Tibial artery (tissue), 4 donors: ENCODE measurements around the gene EGFLAM.

Experiments
- DNase-seq, 2 donors: peaks; one replicate each; pipeline ENCODE4 v3.0.0-alpha.2; 2019
- H3K27ac ChIP-seq, 2 donors: fragments of 200-600 bp; sonication (generic) in 1 of 2; 1 replicate in 1 of 2; 2 replicates in 1 of 2; pipeline ENCODE4 v1.5.1; 2018 to 2019; ENCODE audit warnings: mild to moderate bottlenecking in 1 of 2
- H3K27me3 ChIP-seq, 2 donors: fragments of 200-600 bp; sonication (generic) in 1 of 2; one replicate each; pipeline versions ENCODE4 v1.5.1 to v1.6.0; 2016 to 2019
- H3K36me3 ChIP-seq, 3 donors: fragments of 200-600 bp; sonication (generic) in 2 of 3; one replicate each; pipeline ENCODE4 v1.5.1; 2016 to 2019; ENCODE audit warnings: mild to moderate bottlenecking in 2 of 3
- H3K4me1 ChIP-seq, 4 donors: fragments of 200-600 bp; sonication (generic) in 2 of 4; 1 replicate in 3 of 4; 2 replicates in 1 of 4; pipeline ENCODE4 v1.5.1; 2016 to 2019
- H3K4me3 ChIP-seq, 2 donors: fragments of 200-600 bp; sonication (generic) in 1 of 2; 1 replicate in 1 of 2; 2 replicates in 1 of 2; pipeline ENCODE4 v1.5.1; 2018 to 2019; ENCODE audit warnings: mild to moderate bottlenecking in 2 of 2
- H3K9me3 ChIP-seq, 3 donors: fragments of 200-600 bp; sonication (generic) in 1 of 3; one replicate each; pipeline ENCODE4 v1.5.1; 2016 to 2019
- intact Hi-C: fragments of 100-400 bp; cut with DNase I; formaldehyde crosslinking; loops from one replicate; pipeline ENCODE4 v1.15.0; 2023; ENCODE audit warnings: low total_unique reads
- TF ChIP-seq, protein P1 (sequence below), 2 experiments: fragments of 200-600 bp in 1 of 2; fragments of 450-650 bp in 1 of 2; IDR thresholded peaks; one replicate each; pipeline ENCODE4 v1.5.1; 2017 to 2019; ENCODE audit warnings: antibody characterized with exemption in 2 of 2, mild to moderate bottlenecking in 1 of 2, moderate library complexity in 1 of 2

Gene EGFLAM

DNA sequence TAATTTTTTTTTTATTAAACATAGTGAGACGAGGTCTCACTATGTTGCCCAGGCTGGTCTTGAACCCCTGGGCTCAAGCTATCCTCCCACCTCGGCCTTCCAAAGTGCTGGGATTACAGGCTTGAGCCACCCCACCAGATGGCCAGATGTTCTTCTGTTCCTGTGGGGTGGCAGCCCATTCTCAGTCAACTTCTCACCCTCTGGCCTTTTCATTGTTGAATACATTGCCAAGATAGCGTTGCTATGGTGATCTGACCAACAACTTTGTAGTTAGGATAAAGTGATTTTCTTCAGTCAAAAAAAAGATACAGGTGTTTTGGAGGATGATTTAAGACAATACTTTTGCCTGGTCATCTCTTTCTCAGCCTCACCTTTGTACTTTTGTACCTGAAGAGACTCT, 109.1 kb downstream of the EGFLAM start:
- intact Hi-C loops, result no loop called here
- DNase-seq, result no peak
- Histone ChIP-seq H3K4me1 (no peaks in the 10 kb centered on the region), H3K9me3 (no peaks in the 10 kb centered on the region), H3K4me3 (no peak overlapping the region), H3K27me3 (no peaks in the 10 kb centered on the region), H3K36me3 (no peaks in the 10 kb centered on the region), H3K27ac (no peak overlapping the region)
- TF ChIP-seq, protein P1, sequence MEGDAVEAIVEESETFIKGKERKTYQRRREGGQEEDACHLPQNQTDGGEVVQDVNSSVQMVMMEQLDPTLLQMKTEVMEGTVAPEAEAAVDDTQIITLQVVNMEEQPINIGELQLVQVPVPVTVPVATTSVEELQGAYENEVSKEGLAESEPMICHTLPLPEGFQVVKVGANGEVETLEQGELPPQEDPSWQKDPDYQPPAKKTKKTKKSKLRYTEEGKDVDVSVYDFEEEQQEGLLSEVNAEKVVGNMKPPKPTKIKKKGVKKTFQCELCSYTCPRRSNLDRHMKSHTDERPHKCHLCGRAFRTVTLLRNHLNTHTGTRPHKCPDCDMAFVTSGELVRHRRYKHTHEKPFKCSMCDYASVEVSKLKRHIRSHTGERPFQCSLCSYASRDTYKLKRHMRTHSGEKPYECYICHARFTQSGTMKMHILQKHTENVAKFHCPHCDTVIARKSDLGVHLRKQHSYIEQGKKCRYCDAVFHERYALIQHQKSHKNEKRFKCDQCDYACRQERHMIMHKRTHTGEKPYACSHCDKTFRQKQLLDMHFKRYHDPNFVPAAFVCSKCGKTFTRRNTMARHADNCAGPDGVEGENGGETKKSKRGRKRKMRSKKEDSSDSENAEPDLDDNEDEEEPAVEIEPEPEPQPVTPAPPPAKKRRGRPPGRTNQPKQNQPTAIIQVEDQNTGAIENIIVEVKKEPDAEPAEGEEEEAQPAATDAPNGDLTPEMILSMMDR (IDR thresholded peaks at IDR 0.05), result no peak

DNA sequence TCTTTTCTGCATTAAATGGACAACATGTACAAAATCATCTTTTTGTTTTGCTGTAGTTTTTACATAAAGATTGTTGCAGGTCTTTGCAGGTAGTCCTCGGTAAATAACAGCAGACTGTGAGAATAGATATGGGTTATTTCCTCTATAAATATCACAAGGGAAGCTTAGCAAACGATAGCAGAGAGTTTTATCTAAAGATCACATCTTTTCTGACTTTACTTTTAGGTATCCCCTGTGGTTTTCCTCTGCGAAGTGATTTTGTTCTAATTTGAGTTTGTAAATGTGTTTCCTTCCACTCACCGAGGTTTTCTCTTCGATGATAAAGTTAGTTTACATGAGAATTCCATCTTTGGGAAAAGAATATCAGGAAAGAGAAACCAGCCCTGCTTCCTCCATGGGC, 109.6 kb downstream of the EGFLAM start:
- Histone ChIP-seq H3K27me3 (no peaks in the 10 kb centered on the region), H3K9me3 (no peaks in the 10 kb centered on the region), H3K4me3 (no peak overlapping the region), H3K27ac (no peak overlapping the region), H3K36me3 (no peaks in the 10 kb centered on the region), H3K4me1 (no peaks in the 10 kb centered on the region)
- TF ChIP-seq, protein P1 (IDR thresholded peaks at IDR 0.05), result no peak
- intact Hi-C loops, result no loop called here
- no peak for DNase-seq

- H3K27me3 ChIP-seq, result no peaks in the 10 kb centered on the region
- no peak overlapping the region for H3K4me3 ChIP-seq
- TF ChIP-seq, protein P1 (IDR thresholded peaks at IDR 0.05), result no peak
- H3K27ac ChIP-seq, result no peak overlapping the region
- no peak for DNase-seq
- H3K4me1 ChIP-seq, result no peaks in the 10 kb centered on the region
- H3K36me3 ChIP-seq, result no peaks in the 10 kb centered on the region
- H3K9me3 ChIP-seq, result no peaks in the 10 kb centered on the region
- intact Hi-C loops, result no loop called here
Observed at GRCh38 chr5:38369692-38370091, 111.3 kb downstream of the EGFLAM start.

DNA sequence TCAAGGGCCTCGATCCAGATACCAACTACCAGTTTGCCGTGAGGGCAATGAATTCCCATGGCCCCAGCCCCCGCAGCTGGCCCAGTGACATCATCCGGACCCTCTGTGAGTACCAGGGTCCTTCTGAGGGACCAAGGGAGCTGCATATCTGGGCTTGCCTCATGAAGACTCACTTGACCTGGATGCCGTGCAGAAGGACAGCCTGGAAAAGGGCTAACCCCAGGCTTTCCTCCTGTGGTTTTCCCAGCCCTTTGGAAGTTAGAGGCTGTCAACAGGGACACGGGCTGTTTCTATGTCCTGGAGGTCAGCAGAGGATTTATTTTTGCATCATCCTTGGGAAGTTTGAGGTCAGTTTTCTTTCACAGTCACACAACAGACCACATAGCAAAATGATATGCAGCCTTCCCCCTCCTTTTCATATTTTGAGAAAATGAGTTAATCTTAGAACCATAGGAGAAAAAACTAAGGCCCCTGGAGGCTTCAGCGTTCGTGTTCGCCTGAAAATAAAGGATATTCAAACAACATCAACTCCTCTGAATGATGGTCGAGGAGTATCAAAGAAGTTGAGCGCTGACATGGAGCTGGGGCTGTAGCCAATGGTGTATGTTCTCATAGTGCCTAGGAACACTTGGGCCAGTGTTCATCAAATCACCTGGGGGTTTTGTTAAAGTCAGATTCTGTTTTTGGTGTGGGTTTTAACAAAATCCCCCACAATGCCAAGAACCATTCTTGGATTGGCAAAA, 112.2 kb downstream of the EGFLAM start:
- intact Hi-C loops, result no loop called here
- no peak overlapping the region for H3K27ac ChIP-seq
- H3K4me3 ChIP-seq, result no peak overlapping the region
- no peaks in the 10 kb centered on the region for H3K4me1 ChIP-seq
- TF ChIP-seq, protein P1 (IDR thresholded peaks at IDR 0.05), result no peak
- H3K27me3 ChIP-seq, result no peaks in the 10 kb centered on the region
- H3K36me3 ChIP-seq, result no peaks in the 10 kb centered on the region
- H3K9me3 ChIP-seq, result no peaks in the 10 kb centered on the region
- no peak for DNase-seq

- H3K27ac ChIP-seq, result no peak overlapping the region
- DNase-seq, result no peak
- no peak overlapping the region for H3K4me3 ChIP-seq
- H3K36me3 ChIP-seq, result no peaks in the 10 kb centered on the region
- TF ChIP-seq, protein P1 (IDR thresholded peaks at IDR 0.05), result no peak
- intact Hi-C loops, result no loop called here
- peaks cover 0 to 3% of the 10 kb centered on the region in 2 donors for H3K27me3 ChIP-seq
- H3K9me3 ChIP-seq, result no peaks in the 10 kb centered on the region
- H3K4me1 ChIP-seq, result no peaks in the 10 kb centered on the region
Observed at GRCh38 chr5:38371596-38371995, 113.2 kb downstream of the EGFLAM start.
